ENCODE results near the gene COMMD1. TPM values are rescaled to one million over a fixed set of nuclear protein-coding genes. Genes with fewer than 3 reads are reported as not detected.
"Not testable (repeated sequence)": the region's sequence is repeated elsewhere in the genome, so short reads cannot be mapped to it uniquely, and the experiment has no call there.

The COMMD1 gene
- total RNA-seq, 1 donor from 2014 or later = 26.6 TPM

GRCh38 chr2:61910603-61911002 is 5.1 kb downstream of the COMMD1 start:
- intact Hi-C loops (cut with DNase I) = no loop called here
- ATAC-seq = no peak
- no peak overlapping the region for H3K4me3 ChIP-seq
- H3K4me1 ChIP-seq = peaks cover 15% of the 10 kb centered on the region
- H3K27me3 ChIP-seq (ENCODE audit: low read depth) = no peaks in the 10 kb centered on the region
- DNase-seq = no peak
- TF ChIP-seq, protein P1, sequence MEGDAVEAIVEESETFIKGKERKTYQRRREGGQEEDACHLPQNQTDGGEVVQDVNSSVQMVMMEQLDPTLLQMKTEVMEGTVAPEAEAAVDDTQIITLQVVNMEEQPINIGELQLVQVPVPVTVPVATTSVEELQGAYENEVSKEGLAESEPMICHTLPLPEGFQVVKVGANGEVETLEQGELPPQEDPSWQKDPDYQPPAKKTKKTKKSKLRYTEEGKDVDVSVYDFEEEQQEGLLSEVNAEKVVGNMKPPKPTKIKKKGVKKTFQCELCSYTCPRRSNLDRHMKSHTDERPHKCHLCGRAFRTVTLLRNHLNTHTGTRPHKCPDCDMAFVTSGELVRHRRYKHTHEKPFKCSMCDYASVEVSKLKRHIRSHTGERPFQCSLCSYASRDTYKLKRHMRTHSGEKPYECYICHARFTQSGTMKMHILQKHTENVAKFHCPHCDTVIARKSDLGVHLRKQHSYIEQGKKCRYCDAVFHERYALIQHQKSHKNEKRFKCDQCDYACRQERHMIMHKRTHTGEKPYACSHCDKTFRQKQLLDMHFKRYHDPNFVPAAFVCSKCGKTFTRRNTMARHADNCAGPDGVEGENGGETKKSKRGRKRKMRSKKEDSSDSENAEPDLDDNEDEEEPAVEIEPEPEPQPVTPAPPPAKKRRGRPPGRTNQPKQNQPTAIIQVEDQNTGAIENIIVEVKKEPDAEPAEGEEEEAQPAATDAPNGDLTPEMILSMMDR (IDR thresholded peaks at IDR 0.05) = peak; percentile 12
- H3K36me3 ChIP-seq = no peaks in the 10 kb centered on the region
- no peak overlapping the region for H3K27ac ChIP-seq
- H3K9me3 ChIP-seq = no peaks in the 10 kb centered on the region

DNA sequence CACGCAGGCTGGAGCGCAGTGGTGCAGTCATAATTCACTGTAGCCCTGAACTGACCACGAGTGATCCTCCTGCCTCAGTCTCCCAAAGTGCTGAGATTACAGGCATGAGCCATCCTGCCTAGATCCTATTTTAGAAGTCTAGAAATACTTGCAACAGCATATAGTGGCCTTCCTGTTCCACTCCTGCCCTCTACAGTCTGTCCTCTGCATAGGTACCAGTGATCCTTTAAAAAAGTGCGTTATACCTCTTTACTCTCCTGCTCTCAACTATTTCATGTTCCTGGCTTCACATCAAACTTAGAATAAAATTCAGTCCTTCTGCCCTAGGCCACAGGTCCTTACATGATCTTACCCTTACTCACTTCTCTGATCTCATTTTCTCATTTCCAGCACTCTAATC is 6.0 kb downstream of the COMMD1 start:
- H3K27me3 ChIP-seq (ENCODE audit: low read depth) = no peaks in the 10 kb centered on the region
- H3K9me3 ChIP-seq = no peaks in the 10 kb centered on the region
- no peak overlapping the region for H3K27ac ChIP-seq
- peaks cover 9% of the 10 kb centered on the region for H3K4me1 ChIP-seq
- H3K4me3 ChIP-seq = no peak overlapping the region
- H3K36me3 ChIP-seq = no peaks in the 10 kb centered on the region
- intact Hi-C loops (cut with DNase I) = no loop called here
- peak in 1 of 2 donors; percentile 16 for ATAC-seq
- DNase-seq = no peak
- TF ChIP-seq, protein P1 (IDR thresholded peaks at IDR 0.05) = no peak

GRCh38 chr2:61914794-61915193 is 9.3 kb downstream of the COMMD1 start:
- H3K27me3 ChIP-seq (ENCODE audit: low read depth); H3K4me3 ChIP-seq; ATAC-seq; H3K9me3 ChIP-seq; DNase-seq; intact Hi-C loops (cut with DNase I); H3K4me1 ChIP-seq; H3K36me3 ChIP-seq; H3K27ac ChIP-seq: not testable (repeated sequence)

GRCh38 chr2:61920548-61920947 is 15.1 kb downstream of the COMMD1 start:
- Histone ChIP-seq H3K9me3 (no peaks in the 10 kb centered on the region), H3K27ac (no peak overlapping the region), H3K4me3 (no peak overlapping the region), H3K36me3 (no peaks in the 10 kb centered on the region), H3K4me1 (no peaks in the 10 kb centered on the region), H3K27me3 (ENCODE audit: low read depth) (no peaks in the 10 kb centered on the region)
- ATAC-seq = no peak
- TF ChIP-seq, protein P1 (IDR thresholded peaks at IDR 0.05) = no peak
- intact Hi-C loops (cut with DNase I) = loop anchor here (5.0 kb wide), 1 partner anchor 492 kb away; no protein-coding TSS in a partner anchor
- DNase-seq = no peak

DNA sequence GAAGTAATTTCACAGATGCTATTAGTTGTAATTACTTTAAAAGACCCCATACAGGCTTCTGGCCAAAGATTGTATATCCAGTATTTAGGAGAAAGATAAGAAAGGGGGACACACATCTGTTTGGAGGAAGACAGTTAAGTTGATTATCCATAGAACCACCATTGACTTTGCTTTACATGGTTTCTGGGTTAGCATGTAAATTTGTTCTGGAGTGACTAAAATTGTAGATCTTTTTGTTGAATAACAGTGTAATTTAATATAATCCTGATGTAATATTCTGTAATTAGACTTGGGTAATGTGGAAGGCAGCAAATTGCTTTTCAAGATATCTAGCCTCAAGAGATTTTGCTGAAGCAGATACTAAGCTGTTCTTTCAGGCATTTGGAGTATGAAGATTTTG is 17.2 kb downstream of the COMMD1 start:
- Histone ChIP-seq H3K27me3 (ENCODE audit: low read depth) (no peaks in the 10 kb centered on the region), H3K4me1 (no peaks in the 10 kb centered on the region), H3K36me3 (no peaks in the 10 kb centered on the region), H3K4me3 (no peak overlapping the region), H3K9me3 (no peaks in the 10 kb centered on the region), H3K27ac (no peak overlapping the region)
- ATAC-seq (no peak), DNase-seq (no peak)
- TF ChIP-seq, protein P1 (IDR thresholded peaks at IDR 0.05) = no peak
- intact Hi-C loops (cut with DNase I) = loop anchor here (5.0 kb wide), 1 partner anchor 490 kb away; no protein-coding TSS in a partner anchor

- no peaks in the 10 kb centered on the region for H3K27me3 ChIP-seq (ENCODE audit: low read depth)
- no peaks in the 10 kb centered on the region for H3K9me3 ChIP-seq
- no peaks in the 10 kb centered on the region for H3K36me3 ChIP-seq
- no peaks in the 10 kb centered on the region for H3K4me1 ChIP-seq
- H3K4me3 ChIP-seq = no peak overlapping the region
- TF ChIP-seq, protein P1 (IDR thresholded peaks at IDR 0.05) = no peak
- DNase-seq (no peak), ATAC-seq (no peak)
- intact Hi-C loops (cut with DNase I) = loop anchor here (5.0 kb wide), 1 partner anchor 487 kb away; no protein-coding TSS in a partner anchor
- no peak overlapping the region for H3K27ac ChIP-seq
Measured at GRCh38 chr2:61924895-61925663, 19.6 kb downstream of the COMMD1 start.
